ENCODE data around the gene VASP.

DNA sequence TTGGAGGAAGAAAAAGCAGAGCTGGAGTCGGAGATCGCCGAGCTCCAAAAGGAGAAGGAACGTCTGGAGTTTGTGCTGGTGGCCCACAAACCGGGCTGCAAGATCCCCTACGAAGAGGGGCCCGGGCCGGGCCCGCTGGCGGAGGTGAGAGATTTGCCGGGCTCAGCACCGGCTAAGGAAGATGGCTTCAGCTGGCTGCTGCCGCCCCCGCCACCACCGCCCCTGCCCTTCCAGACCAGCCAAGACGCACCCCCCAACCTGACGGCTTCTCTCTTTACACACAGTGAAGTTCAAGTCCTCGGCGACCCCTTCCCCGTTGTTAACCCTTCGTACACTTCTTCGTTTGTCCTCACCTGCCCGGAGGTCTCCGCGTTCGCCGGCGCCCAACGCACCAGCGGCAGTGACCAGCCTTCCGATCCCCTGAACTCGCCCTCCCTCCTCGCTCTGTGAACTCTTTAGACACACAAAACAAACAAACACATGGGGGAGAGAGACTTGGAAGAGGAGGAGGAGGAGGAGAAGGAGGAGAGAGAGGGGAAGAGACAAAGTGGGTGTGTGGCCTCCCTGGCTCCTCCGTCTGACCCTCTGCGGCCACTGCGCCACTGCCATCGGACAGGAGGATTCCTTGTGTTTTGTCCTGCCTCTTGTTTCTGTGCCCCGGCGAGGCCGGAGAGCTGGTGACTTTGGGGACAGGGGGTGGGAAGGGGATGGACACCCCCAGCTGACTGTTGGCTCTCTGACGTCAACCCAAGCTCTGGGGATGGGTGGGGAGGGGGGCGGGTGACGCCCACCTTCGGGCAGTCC, 34.5 kb upstream of the VASP start:
- no peak for TF ChIP-seq POLR2A (IDR thresholded peaks at IDR 0.05; ENCODE audit: low read length)
- TF ChIP-seq GATA1 (IDR thresholded peaks at IDR 0.05; ENCODE audit: low read depth, low read length): no peak
